Skeletal muscle tissue (tissue), 4 donors: ENCODE measurements around the gene KLHL29. TPM values are rescaled to one million over a fixed set of nuclear protein-coding genes. Genes with fewer than 3 reads are reported as not detected.

ENCODE experiments used
- H3K27ac ChIP-seq: one replicate; pipeline ENCODE4 v1.7.0; 2013; ENCODE audit warnings: mild to moderate bottlenecking, low read depth, low read length, inconsistent platforms
- H3K27me3 ChIP-seq, 3 donors: one replicate each; pipeline ENCODE4 v1.7.0; 2013; ENCODE audit warnings: low read length in 3 of 3; ENCODE audit not compliant: control insufficient read depth in 3 of 3, insufficient read depth in 3 of 3
- H3K36me3 ChIP-seq, 3 donors: one replicate each; pipeline ENCODE4 v1.7.0; 2013; ENCODE audit warnings: low read length in 3 of 3; ENCODE audit not compliant: control insufficient read depth in 3 of 3, insufficient read depth in 3 of 3
- H3K4me1 ChIP-seq, 3 donors: one replicate each; pipeline ENCODE4 v1.7.0; 2013; ENCODE audit warnings: low read length in 3 of 3, mild to moderate bottlenecking in 3 of 3; ENCODE audit not compliant: control insufficient read depth in 3 of 3, insufficient read depth in 3 of 3
- H3K4me3 ChIP-seq, 3 donors: one replicate each; pipeline ENCODE4 v1.7.0; 2013; ENCODE audit warnings: low read length in 3 of 3
- H3K9ac ChIP-seq, 3 donors: one replicate each; pipeline ENCODE4 v1.7.0; 2013; ENCODE audit warnings: low read length in 3 of 3, mild to moderate bottlenecking in 3 of 3, moderate library complexity in 2 of 3, low read depth in 1 of 3
- H3K9me3 ChIP-seq, 3 donors: one replicate each; pipeline ENCODE4 v1.7.0; 2013; ENCODE audit warnings: low read length in 3 of 3; ENCODE audit not compliant: control insufficient read depth in 3 of 3
- total RNA-seq: library from RNA; depleted of rRNA; stranded (reverse); fragments of >200 nt; gene quantifications from one replicate; pipeline ENCODE4 v1.2.3, GENCODE V29; 2014
- donor health status: Osteomylitis.

Gene KLHL29
- total RNA-seq, 1 donor from 2014 or later = 3.7 TPM

GRCh38 chr2:23350792-23351355, 34.1 kb upstream of the KLHL29 start:
- Histone ChIP-seq H3K4me3 (peak overlapping the region in 1 of 3 donors; percentile 60), H3K27me3 (peaks cover 0 to 15% (median 9%) of the 10 kb centered on the region in 3 donors)

GRCh38 chr2:23351388-23352141, 33.4 kb upstream of the KLHL29 start:
- peaks cover 14 to 20% (median 17%) of the 10 kb centered on the region in 3 donors for H3K4me1 ChIP-seq
- H3K9me3 ChIP-seq = no peaks in the 10 kb centered on the region
- H3K4me3 ChIP-seq = peak overlapping the region; percentile 15 to 60 (median 30)
- H3K27ac ChIP-seq = peak overlapping the region; percentile 47
- H3K36me3 ChIP-seq = no peaks in the 10 kb centered on the region
- H3K27me3 ChIP-seq = peaks cover 0 to 13% (median 9%) of the 10 kb centered on the region in 3 donors
- H3K9ac ChIP-seq = peak overlapping the region; percentile 16 to 66 (median 57)

More at GRCh38 chr2:23350792-23351355, 34.1 kb upstream of the KLHL29 start:
- H3K9me3 ChIP-seq = no peaks in the 10 kb centered on the region
- H3K27ac ChIP-seq = peak overlapping the region; percentile 47
- peaks cover 14 to 20% (median 17%) of the 10 kb centered on the region in 3 donors for H3K4me1 ChIP-seq
- no peaks in the 10 kb centered on the region for H3K36me3 ChIP-seq
- peak overlapping the region in 1 of 3 donors; percentile 16 for H3K9ac ChIP-seq

- Histone ChIP-seq H3K36me3 (no peaks in the 10 kb centered on the region), H3K9ac (no peak overlapping the region), H3K4me1 (peaks cover 14 to 20% (median 17%) of the 10 kb centered on the region in 3 donors), H3K27me3 (peaks cover 0 to 8% (median 0%) of the 10 kb centered on the region in 3 donors), H3K27ac (no peak overlapping the region), H3K9me3 (no peaks in the 10 kb centered on the region), H3K4me3 (no peak overlapping the region)
Measured at GRCh38 chr2:23354554-23354953, 30.4 kb upstream of the KLHL29 start.

DNA sequence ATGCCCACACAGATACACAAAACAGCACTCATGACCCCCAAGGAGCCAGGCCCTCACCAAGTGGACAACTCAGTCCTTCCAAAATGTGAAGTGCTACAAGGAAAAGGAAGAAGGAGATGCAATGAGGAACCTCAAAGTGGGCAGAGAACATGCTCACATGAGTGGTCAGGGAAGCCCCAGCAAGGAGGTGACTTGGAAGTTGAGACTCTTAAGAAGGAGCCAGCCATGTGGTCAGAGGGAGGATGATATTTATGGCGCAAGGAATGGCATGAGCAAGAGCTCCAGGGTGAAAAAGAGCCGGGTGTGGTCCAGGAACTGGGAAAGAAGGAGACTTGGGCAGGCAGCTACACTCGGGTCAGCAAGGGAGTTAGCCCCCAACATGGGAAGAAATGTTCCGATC, 30.0 kb upstream of the KLHL29 start:
- peak overlapping the region in 1 of 3 donors; percentile 8 for H3K9ac ChIP-seq
- H3K4me1 ChIP-seq = peaks cover 14 to 19% (median 17%) of the 10 kb centered on the region in 3 donors
- H3K9me3 ChIP-seq = no peaks in the 10 kb centered on the region
- peaks cover 0 to 8% (median 0%) of the 10 kb centered on the region in 3 donors for H3K27me3 ChIP-seq
- H3K4me3 ChIP-seq = no peak overlapping the region
- no peak overlapping the region for H3K27ac ChIP-seq
- no peaks in the 10 kb centered on the region for H3K36me3 ChIP-seq

DNA sequence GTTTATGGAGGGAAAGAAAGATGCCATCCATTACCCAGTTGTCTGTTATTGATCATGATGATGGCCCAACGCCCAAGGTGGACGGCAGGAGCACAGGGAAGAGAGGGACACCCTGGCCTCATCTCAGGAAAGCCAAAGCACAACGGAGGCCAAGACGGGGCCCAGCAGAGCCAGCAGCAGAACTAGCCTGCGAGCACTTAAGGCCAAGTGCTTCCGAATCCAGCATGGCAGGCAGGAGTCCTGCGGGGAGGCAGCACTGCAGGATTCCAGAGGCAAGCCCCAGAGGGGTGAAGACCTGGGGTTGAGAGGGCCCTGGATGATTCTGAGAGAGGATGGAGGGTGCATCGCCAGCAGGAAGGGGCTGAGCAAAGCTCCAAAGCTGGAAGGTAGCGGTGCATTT, 28.3 kb upstream of the KLHL29 start:
- H3K4me1 ChIP-seq = peaks cover 2 to 5% (median 5%) of the 10 kb centered on the region in 3 donors
- no peaks in the 10 kb centered on the region for H3K9me3 ChIP-seq
- no peak overlapping the region for H3K9ac ChIP-seq
- no peaks in the 10 kb centered on the region for H3K36me3 ChIP-seq
- H3K27me3 ChIP-seq = peaks cover 0 to 8% (median 0%) of the 10 kb centered on the region in 3 donors
- no peak overlapping the region for H3K27ac ChIP-seq
- no peak overlapping the region for H3K4me3 ChIP-seq

- Histone ChIP-seq H3K9me3 (no peaks in the 10 kb centered on the region), H3K36me3 (no peaks in the 10 kb centered on the region), H3K4me3 (no peak overlapping the region), H3K27me3 (peaks cover 0 to 4% (median 0%) of the 10 kb centered on the region in 3 donors), H3K9ac (no peak overlapping the region), H3K4me1 (no peaks in the 10 kb centered on the region), H3K27ac (no peak overlapping the region)
Measured at GRCh38 chr2:23359631-23360567, 25.1 kb upstream of the KLHL29 start.

DNA sequence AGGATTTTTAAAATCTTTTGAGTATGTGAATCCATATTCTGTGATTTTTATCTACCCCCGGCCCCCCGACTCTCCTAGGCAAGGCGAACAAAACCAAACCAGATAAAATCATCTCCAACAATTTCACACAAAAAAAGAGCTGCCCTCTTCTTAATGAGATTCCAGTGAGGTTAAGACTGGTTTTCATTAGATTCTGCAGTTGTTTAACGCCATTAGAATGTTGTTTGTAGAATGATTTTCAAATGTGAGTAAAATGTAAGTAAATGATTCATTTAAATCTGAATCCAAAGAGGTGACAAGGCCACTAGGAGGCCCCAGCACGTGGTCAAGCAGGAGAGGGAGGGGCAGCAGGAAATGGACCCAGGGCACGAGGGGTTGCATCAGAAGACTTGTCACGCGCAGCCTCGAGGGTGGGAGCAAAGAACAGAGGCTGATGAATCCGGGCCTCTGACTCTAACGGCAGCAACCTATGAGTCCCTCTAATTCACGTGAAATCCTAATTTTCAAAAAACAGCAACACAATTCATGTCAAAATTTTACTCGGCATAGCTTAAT, 24.3 kb upstream of the KLHL29 start:
- no peak overlapping the region for H3K9ac ChIP-seq
- H3K27me3 ChIP-seq = no peaks in the 10 kb centered on the region
- H3K36me3 ChIP-seq = no peaks in the 10 kb centered on the region
- no peaks in the 10 kb centered on the region for H3K4me1 ChIP-seq
- no peaks in the 10 kb centered on the region for H3K9me3 ChIP-seq
- H3K27ac ChIP-seq = no peak overlapping the region
- H3K4me3 ChIP-seq = no peak overlapping the region

DNA sequence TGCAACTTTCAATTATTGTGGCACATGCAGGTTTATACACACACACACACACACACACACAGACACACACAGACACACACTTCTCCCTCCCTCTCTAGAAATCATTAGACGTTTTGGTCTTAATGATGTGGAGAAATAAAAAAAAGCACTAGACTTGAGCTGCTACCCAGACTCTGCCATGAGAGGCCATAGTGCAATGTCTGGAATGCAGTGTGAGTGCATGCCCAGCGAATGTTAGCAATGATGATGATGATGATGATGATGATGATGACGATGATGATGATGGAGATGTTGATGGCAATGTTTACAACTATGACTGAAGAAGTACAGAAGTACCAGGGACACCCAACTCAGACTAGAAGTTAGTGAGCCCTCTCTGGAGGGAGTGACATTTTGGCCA, 23.8 kb upstream of the KLHL29 start:
- H3K4me1 ChIP-seq = no peaks in the 10 kb centered on the region
- H3K4me3 ChIP-seq = no peak overlapping the region
- no peaks in the 10 kb centered on the region for H3K27me3 ChIP-seq
- no peaks in the 10 kb centered on the region for H3K9me3 ChIP-seq
- H3K9ac ChIP-seq = no peak overlapping the region
- no peaks in the 10 kb centered on the region for H3K36me3 ChIP-seq
- H3K27ac ChIP-seq = no peak overlapping the region

GRCh38 chr2:23363268-23363667, 21.7 kb upstream of the KLHL29 start:
- Histone ChIP-seq H3K27me3 (no peaks in the 10 kb centered on the region), H3K4me1 (no peaks in the 10 kb centered on the region), H3K9ac (no peak overlapping the region), H3K9me3 (no peaks in the 10 kb centered on the region), H3K27ac (no peak overlapping the region), H3K36me3 (no peaks in the 10 kb centered on the region), H3K4me3 (no peak overlapping the region)
